ENCODE results near the gene TSHZ1. TPM values are rescaled to one million over a fixed set of nuclear protein-coding genes. Genes with fewer than 3 reads are reported as not detected.

TSHZ1 gene
- polyA plus RNA-seq, 4 donors = 23.6 to 34.9 (median 33.7) TPM

DNA sequence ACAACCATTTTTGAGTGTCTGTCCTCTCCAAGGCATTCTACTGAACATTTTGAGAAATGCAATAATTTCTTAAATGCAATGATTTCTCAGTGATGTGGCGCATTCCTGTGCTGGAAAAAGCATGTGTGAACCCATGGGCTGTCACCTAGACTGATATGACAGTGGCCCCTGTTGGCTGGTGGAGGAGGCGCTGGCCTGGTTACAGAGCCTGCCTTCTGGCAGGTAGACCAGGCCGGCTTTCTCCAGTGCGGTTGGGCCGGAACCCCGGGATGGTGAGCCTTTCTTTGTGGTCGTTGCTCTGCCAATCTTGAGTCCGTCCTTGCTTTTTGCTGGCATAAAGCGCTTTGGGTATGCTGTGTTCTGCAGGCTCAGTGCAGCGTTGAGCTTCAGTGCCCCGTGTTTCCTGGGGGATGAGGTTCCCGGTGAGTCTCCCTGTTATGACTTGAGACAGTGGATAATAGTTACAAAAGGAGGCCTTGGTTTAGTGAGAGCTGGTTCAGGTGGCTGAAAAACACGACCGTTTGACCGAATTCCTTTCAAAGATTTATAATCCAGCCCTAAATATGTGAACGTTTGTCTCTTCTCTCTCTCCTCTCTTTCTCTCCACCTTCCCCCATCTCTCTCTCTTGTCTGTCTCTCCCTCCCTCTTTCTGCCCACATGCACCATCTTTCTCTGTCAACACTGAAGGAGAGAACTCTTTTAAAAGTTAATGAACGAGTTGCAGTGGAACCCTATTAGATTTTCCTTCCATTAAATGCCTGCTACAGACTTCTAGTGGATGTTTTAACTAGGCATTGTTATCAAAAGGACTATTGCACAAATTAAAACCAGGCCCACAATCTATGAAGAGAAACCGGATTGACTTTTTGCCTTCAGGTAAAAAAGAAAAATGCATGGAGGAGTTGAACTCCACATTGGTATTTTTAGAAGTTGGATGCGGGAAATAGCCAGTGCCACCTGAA lies 34.0 kb downstream of the TSHZ1 start:
- DNase-seq (ENCODE audit: low read depth in 4 of 4, low spot score in 3 of 4) = no peak

DNA sequence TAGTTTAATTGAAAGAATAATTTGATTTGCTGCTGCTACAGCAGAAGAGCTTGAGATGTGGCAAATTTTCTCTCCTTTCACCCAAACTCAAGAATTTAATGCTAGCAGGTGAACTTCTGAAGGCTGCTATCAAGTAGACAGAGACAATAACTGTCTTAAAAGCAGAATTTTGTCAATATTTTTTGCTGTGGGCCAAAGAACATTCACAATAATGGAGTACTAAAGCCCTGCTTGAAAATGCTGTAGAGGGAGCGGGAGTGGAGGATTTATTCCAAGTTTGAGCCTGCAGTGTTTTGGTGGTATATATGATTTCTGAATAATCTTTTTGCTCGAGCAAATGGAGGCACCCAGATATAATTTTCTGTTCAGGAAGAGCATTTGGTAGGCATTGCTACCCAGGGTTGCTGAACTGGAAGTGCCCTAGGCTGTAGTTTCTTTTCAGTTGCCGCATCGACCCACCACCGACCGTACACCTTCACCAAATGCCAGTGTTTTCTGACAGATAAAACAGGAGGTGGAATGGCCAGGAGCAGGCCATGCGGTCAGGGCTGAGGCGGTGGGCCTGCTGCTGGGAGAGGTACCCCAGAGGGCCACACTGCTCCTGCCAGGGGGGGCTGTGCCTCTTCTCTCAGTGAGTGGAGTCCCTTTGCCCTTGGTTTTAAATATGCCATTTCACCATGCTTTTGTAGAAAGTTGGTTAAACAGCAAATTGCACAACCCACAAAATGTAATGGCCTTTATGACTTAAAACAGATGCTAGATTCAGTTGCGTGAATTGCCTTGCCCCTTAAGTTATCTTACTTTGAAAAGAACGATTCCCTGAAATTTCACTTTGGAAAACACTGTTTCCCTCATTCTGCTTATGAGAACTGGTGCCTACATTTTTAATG lies 36.4 kb downstream of the TSHZ1 start:
- DNase-seq (ENCODE audit: low read depth in 4 of 4, low spot score in 3 of 4) = no peak

DNA sequence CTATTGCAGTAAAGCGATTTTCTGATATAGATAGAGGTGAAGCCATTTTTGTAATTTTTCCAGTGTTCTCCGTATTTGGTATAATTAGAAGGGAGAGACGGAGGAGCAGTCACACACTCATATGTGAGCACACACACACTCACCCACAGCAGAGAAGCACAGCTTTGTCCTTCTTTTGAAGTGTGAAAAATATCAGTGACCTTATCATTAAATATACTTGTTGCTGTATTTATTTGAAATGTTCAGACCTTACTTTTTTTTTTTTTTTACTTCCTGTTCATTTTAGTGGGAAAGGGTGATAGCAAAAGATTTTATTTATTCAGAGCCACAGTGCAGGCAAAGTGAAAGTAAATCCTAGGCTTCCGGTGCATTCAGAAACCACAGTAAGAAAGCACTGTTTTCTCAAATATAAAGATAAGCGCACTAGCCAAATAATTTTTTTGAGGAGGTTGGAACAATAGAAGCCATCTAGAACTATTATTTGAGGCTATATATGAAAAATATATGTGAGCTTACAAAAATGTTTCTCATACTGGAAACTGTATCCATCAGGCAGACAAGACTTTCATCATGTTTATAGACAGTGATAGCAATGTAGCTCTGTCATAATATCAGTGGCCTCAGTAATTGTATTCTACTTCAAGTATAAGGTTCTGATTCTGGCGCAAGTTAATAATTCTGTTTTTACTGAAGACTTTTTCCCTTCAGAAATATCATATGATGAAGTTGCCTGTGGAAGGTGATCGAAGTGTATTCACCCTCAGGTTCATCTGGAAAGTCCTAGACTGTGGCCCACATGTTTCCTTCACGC lies 37.2 kb downstream of the TSHZ1 start:
- no peak for DNase-seq (ENCODE audit: low read depth in 4 of 4, low spot score in 3 of 4)

DNA sequence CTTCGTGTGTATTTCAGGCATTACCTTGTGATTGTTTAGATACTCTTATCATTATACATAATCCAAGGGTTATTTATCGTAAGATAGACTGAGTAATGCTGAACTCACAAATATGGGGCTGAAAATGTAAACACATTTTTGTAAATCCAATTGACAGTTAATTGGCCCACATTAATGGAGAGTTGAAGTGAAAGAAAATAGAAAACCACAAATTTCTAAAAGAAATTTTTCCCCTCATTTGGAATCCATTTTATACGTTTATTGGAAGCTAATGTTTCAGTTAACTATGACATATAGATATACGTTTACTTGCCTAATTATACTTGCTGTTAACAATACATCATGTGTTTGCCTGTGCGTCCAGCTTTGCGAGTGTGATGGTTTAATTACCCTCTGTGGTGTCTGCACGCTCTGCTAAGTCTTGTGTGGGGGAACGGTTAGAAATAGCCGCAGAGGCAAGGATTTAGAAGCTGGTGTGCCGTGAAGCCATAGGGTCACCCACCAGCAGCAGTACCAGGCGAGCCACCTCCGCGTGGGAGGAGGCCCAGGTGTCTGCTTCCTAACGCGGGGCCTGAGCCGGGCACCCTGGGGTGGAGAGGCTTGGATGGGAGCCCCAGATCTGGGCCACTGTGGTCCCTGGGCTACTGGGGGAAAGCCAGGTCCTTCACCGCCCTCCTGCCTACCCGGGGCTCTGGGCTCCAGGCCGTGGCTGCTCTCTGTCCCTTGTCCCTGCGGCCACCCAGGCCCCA lies 38.0 kb downstream of the TSHZ1 start:
- no peak for DNase-seq (ENCODE audit: low read depth in 4 of 4, low spot score in 3 of 4)

DNA sequence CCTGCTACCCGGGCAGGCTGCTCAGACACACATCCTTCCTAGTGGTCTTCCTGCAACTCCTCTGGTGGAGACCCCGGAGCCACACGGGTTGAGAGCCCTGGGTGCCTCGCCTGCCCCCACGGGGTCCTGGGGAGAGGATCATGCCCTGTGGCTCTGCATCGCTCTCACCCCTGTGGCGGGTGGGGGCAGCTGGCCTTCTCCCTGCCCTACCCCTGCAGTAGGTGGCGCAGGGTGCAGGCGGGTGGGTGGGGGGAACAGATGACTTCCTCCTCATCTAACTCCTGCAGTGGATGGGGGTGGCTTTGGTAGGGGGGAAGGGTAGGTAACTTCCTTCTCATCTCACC lies 38.5 kb downstream of the TSHZ1 start:
- DNase-seq (ENCODE audit: low read depth in 4 of 4, low spot score in 3 of 4) = no peak

DNA sequence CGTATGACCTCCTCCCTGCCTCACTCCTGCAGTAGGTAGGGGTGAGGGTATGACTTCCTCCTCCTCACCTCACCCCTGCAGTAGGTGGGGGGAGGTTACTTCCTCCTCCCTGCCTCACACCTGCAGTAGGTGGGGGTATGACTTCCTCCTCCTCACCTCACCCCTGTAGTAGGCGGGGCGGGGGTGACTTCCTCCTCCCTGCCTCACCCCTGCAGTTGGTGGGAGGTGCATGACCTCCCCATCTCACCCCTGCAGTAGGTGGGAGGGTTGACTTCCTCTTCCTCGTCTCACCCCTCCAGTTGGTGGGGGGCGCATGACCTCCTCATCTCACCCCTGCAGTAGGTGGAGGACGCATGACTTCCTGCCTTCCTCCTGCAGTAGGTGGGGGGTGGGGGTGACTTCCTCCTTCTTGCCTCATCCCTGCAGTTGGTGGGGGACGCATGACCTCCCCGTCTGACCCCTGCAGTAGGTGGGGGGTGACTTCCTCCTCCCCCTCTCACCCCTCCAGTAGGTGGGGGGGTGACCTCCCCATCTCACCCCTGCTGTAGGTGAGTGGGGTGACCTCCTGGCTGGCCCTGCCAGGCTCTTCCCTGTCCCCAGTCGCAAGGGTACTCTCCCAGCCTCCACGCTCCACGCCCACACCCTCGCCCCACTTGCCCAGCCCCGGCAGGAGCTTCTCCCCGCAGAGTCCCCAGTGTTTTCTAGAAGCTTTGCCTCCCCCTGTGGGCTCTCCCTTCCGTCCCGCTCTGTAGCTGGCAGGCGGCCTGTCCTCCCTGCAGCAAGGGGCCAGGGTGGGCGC lies 39.3 kb downstream of the TSHZ1 start:
- no peak for DNase-seq (ENCODE audit: low read depth in 4 of 4, low spot score in 3 of 4)

DNA sequence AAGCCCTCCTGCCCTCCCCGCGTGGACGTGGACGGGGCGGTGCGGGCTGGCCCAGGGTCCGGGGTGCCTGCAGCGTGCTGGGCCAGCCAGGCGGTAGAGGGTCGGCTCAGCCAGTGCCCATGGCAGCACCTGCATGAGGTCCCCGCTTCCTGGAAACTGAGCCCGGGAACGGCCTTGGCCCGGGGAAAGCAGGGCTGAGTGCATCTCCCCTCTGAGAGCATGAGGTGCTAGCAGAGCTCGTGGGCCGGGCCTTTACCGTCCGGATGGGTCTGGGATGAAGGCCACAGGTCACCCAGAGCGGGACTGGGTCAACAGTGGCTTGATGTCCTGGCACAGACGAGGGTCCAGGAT lies 39.8 kb downstream of the TSHZ1 start:
- no peak for DNase-seq (ENCODE audit: low read depth in 4 of 4, low spot score in 3 of 4)

DNA sequence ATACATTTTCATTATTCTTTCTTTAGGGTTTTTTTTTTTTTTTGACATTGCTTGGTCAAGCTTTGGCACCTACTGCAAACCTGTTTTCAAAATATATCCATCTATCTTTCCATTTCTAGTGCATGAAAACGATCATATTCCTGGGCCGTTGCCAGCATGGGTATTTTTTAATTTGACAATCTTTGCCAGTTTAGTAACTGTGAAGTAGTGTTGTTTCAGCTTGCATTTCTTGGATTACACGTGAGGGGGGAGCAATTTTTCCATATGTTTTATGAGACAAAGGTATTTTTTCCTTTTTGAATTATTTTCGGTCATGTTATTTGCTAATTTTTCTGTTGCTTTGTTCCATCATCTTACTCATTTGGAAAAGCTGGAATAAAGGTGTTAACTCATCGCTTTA lies 40.9 kb downstream of the TSHZ1 start:
- DNase-seq (ENCODE audit: low read depth in 4 of 4, low spot score in 3 of 4) = no peak

DNA sequence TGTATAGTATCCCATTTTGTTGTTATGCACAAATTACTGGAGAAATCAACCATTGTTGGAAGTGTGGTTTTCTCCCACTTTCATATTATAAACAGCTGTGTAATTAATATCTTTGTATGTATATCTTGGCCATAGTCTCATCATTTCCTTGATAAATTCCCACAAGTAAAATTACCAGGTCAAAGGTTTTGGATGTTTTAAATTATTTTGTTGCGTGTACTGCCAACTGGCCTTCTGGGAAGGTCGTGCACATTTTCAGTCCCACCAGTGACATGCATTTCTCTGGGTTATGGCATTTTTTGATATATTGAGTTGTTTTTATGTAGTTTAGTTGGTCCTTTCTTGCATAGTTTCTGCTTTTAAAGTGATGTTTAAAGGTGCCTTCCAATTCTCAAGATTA lies 41.5 kb downstream of the TSHZ1 start:
- no peak for DNase-seq (ENCODE audit: low read depth in 4 of 4, low spot score in 3 of 4)

DNA sequence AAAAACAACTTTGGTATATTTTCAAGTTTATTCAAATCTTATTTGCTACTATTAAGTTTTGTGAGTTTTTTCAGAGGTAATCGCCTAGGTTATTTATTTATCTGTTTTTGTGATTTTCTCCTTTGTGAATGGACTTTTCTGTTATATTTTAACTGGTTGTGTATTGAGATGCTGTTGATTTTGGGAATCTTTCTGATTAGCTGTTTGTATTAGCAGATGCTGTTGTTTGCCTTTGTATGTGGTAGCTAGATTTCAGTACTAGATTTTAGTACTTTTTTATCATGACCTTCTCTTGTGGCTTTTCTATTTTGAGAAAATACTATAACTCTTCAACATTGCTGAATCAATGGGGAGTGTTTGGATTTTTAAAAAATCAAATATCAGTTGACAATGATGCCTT lies 42.4 kb downstream of the TSHZ1 start:
- no peak for DNase-seq (ENCODE audit: low read depth in 4 of 4, low spot score in 3 of 4)

DNA sequence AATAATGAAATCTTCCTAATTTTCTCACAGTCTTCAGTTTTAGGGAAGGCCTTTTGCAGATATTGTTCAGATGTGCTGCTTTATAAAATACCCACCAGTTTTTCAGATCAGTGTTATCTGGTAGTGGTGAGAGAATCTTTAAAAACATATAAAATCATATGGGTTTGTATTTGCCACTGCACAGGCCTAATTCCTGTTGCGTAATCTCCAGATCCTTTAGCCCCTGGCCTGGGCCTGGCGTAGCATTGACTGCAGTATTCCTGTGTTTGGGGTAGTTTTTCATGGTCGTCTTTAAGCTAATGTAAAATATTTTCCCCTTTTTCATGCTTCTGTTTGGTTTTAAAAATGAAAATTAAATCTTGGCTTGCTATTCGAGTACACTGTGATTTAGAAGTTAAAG lies 43.2 kb downstream of the TSHZ1 start:
- DNase-seq (ENCODE audit: low read depth in 4 of 4, low spot score in 3 of 4) = no peak

DNA sequence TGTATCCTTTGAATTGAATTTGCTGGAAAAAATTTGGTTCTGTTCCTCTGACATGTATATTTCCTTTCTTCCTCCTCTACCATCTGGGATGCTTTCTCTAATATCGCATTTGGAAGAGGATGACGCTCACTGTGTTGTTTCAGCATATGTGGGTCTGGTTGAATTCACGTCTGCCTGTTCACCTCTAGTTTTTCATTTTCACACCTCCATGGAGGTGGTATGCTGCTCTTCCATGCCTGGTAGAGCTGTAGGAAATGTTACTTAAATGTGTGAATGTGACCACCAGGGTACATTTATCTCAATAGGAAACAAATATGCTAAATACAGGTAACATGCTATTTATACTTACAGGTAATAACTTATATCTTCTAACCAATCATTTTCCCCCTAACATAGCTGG lies 44.5 kb downstream of the TSHZ1 start:
- no peak for DNase-seq (ENCODE audit: low read depth in 4 of 4, low spot score in 3 of 4)

DNA sequence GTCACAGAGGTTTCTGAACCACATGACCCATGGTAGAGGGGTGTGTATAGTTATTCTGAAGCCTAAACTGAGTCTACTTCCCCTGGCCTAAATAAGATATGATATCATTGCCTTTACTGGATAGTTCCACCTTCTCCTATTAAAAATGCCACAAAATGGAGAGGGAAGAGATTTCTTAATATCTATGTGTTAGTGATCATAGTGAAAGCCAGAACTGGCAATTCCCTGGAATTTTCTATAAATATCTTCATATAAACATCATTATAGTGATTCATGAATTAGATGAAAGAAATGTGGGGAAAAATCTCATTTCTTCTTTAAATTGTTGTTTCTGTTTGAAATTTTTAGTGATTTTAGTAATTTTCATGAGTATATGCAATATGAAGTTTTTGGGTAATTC lies 45.8 kb downstream of the TSHZ1 start:
- no peak for DNase-seq (ENCODE audit: low read depth in 4 of 4, low spot score in 3 of 4)

DNA sequence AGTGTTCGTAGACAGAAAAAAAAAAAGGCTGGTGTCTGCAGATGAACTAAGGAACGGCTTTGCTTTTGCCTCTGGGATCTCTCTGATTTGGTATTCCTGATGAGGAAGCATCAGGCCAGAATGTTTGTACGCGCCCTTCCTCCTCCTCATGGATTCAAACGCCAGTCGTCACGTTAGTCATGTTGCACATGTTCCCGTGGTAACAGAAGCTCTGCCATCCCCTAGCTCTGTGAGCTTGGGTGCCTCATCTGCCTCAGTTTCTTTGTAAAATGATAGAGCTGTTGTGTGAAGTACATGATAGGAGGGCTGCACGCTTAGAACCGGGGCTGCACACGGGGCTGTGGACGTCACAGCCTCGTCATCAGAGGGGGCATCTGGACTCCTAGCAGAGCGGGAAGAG lies 47.0 kb downstream of the TSHZ1 start:
- DNase-seq (ENCODE audit: low read depth in 4 of 4, low spot score in 3 of 4) = no peak

DNA sequence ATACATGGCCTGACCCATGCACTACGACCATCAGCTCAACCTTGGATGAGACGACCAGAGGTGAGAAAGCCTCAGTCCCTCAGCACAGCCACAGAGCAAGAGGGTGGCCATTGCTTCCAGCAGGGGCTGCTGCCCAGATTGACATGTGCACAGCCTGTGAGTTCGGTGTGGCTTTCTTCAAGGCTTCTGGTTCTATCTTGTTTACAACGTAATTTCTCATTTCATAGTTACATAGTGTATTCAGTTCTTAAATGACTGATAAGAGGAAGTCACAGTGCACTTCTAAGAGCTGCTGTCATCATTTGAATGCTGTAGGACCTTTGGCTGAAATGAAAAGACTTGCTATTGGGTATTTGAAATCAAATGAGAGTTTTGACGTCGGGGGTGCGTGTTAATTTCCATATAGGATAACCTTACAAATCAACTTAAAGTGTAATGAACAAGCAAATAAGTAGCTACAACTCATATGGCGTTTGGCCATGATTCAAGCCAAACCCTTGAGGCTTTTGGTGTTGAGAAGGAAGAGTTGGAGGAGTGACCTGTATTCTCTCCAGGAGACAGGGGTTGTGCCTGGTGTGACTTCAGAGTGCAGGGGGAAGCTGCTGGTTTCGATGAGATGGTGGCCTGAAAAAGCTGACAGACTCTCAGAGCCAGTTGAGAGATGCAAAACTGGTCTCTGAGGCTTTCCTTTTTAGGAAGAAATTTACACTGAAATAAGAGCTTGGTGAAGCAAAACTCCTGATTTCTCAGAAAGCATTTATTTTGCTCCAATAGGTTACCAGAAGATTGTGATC lies 51.0 kb downstream of the TSHZ1 start:
- DNase-seq (ENCODE audit: low read depth in 4 of 4, low spot score in 3 of 4) = no peak

DNA sequence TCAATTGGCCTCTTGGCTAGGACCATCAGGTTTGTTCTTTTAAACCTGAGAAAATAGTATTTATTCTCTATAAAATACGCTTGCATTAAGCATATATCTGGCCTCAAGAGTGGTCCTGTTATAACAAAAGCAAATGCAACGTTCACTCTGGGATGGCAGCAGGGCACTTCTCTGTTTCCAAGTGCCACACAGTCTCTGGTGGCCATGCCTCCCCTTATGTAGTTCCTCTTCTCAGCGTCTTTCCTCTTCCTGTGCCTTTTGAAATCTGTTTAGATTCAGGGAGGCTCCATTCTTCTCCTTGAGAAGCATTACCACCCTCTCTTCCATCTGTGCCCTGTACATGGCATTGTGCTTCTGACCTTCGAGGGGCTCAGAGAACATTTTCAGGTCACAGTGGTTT lies 51.9 kb downstream of the TSHZ1 start:
- DNase-seq (ENCODE audit: low read depth in 4 of 4, low spot score in 3 of 4) = no peak

DNA sequence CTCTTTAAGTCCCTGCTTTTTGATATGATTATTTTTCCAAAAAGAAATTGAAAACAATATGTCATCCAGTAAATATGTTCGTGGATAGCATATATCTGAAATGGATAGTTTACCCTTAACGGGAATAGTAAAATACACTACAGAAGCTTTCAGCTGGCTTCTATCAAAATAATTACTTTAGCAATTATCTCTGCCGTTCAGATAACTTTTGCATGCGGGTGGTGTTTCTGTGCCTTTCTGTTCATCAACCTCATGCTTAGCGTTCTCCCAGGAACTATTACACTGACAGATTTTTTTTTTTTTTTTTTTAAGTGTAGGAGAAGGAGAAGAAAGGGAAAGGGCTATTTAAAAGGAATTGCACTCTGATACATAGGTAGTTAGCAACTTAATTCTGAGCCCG lies 53.6 kb downstream of the TSHZ1 start:
- no peak for DNase-seq (ENCODE audit: low read depth in 4 of 4, low spot score in 3 of 4)

DNA sequence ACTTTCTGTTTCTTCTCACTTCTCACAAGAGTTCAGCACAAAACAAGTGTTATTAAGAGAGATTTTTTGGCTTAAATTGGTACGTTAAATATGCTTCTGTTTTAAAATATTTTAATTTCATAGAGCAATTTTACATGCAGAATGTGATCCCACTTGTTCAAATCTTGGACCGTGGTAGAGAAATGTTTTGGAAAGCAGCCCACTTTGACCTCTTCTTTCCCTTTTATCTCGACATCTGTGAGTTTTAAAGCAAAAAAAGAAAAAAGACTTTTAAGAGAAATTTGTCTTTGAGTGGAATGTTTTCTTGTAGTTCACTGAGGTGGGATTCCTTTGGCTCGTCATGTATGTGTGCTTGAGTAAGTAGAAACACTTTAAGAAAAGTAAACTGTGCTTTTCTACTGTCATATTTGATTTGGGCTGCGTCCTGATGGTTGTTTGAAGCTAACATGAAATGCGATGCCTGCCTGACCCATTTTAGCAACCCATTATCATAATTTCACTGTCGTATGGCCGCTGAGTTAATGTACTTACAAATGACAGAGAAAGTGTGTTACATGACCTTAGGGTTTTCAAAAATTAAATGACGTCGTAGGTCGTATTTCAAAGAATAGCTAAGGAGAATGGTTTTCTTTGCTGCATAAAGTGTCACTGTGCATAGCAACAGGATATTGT lies 54.5 kb downstream of the TSHZ1 start:
- no peak for DNase-seq (ENCODE audit: low read depth in 4 of 4, low spot score in 3 of 4)
